Aorta (tissue), 5 donors: ENCODE measurements around the gene CEP170. TPM values are rescaled to one million over a fixed set of nuclear protein-coding genes. Genes with fewer than 3 reads are reported as not detected.
"Not testable (repeated sequence)": the region's sequence is repeated elsewhere in the genome, so short reads cannot be mapped to it uniquely, and the experiment has no call there.

ENCODE experiments used
- ATAC-seq: fragments of 200-7000 bp; cut with Tn5 transposase; one replicate; pipeline ENCODE4 v1.9.1; 2022; ENCODE audit warnings: moderate library complexity; ENCODE audit not compliant: low FRiP score
- DNase-seq, 2 donors: peaks; one replicate each; pipeline ENCODE4 v3.0.0-alpha.2; 2020
- H3K27ac ChIP-seq, 2 donors: one replicate each; pipeline ENCODE4 v1.5.1; 2013; ENCODE audit warnings: low read length in 2 of 2, mild to moderate bottlenecking in 2 of 2, moderate library complexity in 2 of 2, control low read depth in 1 of 2, inconsistent platforms in 1 of 2, low read depth in 1 of 2
- H3K27me3 ChIP-seq, 2 donors: one replicate each; pipeline ENCODE4 v1.6.1; 2013; ENCODE audit warnings: control low read depth in 1 of 2, low read length in 1 of 2, mild to moderate bottlenecking in 1 of 2, moderate library complexity in 1 of 2; ENCODE audit not compliant: insufficient read depth in 2 of 2, control insufficient read depth in 1 of 2
- H3K36me3 ChIP-seq, 2 donors: one replicate each; pipeline ENCODE4 v1.6.1; 2013; ENCODE audit warnings: control low read depth in 1 of 2, low read length in 1 of 2, mild to moderate bottlenecking in 1 of 2; ENCODE audit not compliant: insufficient read depth in 2 of 2, control insufficient read depth in 1 of 2
- H3K4me1 ChIP-seq, 2 donors: one replicate each; pipeline ENCODE4 v1.6.1; 2013; ENCODE audit warnings: low read length in 2 of 2, control low read depth in 1 of 2, mild to moderate bottlenecking in 1 of 2, moderate library complexity in 1 of 2; ENCODE audit not compliant: insufficient read depth in 2 of 2, control insufficient read depth in 1 of 2
- H3K4me3 ChIP-seq, 2 donors: one replicate each; pipeline ENCODE4 v1.5.1; 2013; ENCODE audit warnings: low read length in 2 of 2, control low read depth in 1 of 2, mild to moderate bottlenecking in 1 of 2
- H3K9me3 ChIP-seq: one replicate; pipeline ENCODE4 v1.6.1; 2013; ENCODE audit warnings: mild to moderate bottlenecking, low read length; ENCODE audit not compliant: control insufficient read depth
- WGBS, 2 donors: extraction: QIAGEN DNeasy Blood & Tissue Kit; methylation state at CpG; one replicate each; pipeline ENCODE4 v1.1.7; 2013; 5-methylcytosine and 5-hydroxymethylcytosine counted together
- intact Hi-C, 2 donors: fragments of 100-400 bp; cut with DNase I; formaldehyde crosslinking; loops; one replicate each; pipeline versions ENCODE4 v1.14.2 to v1.15.0; 2022
- polyA plus RNA-seq, 2 donors: library from polyadenylated mRNA; stranded (reverse); fragments of 200-250 nt; gene quantifications; one replicate each; pipeline ENCODE4 v1.2.3, GENCODE V29; 2013
- total RNA-seq, 2 donors: library from RNA; stranded (reverse); fragmentation: NEBNext Ultra II Directional; extraction: Animal tissue kit (Norgen Biotek cat#: 25700); gene quantifications; one replicate each; pipeline ENCODE4 v1.2.1, GENCODE V29; 2021
- donor health status: healthy with polysubstance abuse.
- donor health status: Bipolar disorder and iron deficiency.
- donor health status: DM: no; HTN: no; CAD: no.
- donor health status: DM: no; HTN: no; CAD: no.
- donor health status: DM: yes; HTN: yes; CAD: no.

CEP170 gene
- total and polyA plus RNA-seq, 4 donors = 12.9 to 120 (median 38.6) TPM

DNA sequence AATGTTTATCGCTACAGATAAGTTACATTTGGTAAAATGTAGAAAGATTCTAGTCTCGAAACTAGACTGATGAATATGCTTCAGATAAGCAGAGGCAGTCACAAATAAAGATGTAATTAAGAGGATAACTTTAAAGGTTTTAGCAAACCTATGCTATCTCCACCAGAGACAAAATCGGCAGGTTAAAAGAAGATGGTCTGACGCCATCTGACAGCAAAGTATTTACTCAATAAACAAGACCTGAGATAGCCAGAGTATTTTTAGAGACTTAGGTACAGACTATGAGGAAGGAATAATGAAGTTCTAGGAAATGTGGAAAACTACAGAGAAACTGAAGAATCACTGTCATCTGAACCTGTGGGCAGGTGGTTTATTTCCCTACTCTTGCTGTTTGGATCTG, 106.0 kb downstream of the CEP170 start:
- ATAC-seq, H3K27me3 ChIP-seq, DNase-seq, H3K9me3 ChIP-seq, H3K27ac ChIP-seq, H3K4me3 ChIP-seq, H3K36me3 ChIP-seq, intact Hi-C loops, H3K4me1 ChIP-seq: not testable (repeated sequence)
- WGBS, 2 donors = 84 to 85% methylated on average over 4 of the region's 4 CpGs

DNA sequence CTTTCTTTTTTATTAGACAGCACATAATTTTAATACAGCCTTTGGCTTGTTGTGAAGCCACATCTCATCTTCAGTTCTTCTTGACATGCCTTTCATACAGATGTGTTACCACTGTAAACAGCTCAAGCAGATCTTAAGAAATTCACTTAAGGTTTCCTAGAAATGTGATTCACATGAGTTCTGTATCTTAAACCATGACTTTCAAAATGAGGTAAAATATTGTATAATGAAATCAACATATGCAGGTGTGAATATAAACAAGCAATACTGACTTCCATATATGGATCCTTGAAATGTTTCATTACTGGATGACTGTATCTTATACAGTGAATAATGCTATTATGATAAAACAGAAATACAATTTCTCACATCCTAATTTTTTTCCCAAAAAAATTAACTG, 107.7 kb downstream of the CEP170 start:
- intact Hi-C loops, H3K27ac ChIP-seq, ATAC-seq, H3K9me3 ChIP-seq, H3K4me1 ChIP-seq, DNase-seq, H3K4me3 ChIP-seq, H3K36me3 ChIP-seq, H3K27me3 ChIP-seq: not testable (repeated sequence)

DNA sequence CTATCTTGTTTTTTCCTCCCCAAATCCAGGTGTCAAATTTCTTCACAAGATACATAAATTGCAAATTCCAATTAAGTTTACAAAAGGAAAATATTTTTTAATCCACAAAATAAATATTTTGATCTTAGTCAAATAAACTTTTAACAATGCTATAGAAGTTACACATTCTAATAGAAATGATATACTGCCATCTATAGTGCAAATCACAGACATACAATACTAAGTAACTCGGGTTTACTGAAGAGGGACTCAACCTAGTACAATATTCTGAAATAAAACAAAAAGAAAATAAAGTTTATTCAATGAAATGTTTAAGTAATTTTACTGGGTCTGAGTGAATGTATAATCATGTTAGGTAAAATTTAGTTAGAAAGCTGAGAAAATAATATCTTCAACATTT, 114.6 kb downstream of the CEP170 start:
- H3K9me3 ChIP-seq, DNase-seq, intact Hi-C loops, H3K27me3 ChIP-seq, H3K4me3 ChIP-seq, H3K4me1 ChIP-seq, ATAC-seq, H3K27ac ChIP-seq, H3K36me3 ChIP-seq: not testable (repeated sequence)
- 48 to 57% methylated on average over 1 of the region's 1 CpG for WGBS, 2 donors

DNA sequence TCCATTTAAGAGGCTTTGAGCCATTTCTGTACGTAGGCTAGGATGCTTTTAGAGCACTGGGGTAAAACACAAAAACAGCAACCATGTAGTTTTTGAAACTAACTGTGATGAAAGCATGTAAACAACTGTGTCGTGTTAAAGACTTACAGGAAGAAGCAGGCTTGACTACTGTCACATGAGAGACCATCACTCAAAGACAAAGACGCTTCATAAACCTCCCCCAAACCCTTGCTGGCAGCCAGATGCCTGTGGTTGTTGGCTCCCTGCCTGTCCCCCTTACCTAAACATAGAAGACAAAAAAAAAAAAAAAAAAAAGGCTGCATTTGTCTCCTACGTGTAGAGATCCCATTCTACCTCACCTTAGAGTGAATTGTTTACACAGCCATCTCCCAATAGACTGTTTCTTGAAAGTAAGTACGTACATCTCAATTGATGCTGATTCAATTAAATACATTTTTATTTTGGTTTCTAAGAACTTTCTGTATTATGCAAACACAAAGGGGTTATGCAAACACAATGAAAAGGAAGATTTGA, 132.1 kb downstream of the CEP170 start:
- H3K36me3 ChIP-seq, H3K4me1 ChIP-seq, ATAC-seq, H3K9me3 ChIP-seq, H3K27me3 ChIP-seq, DNase-seq, intact Hi-C loops, H3K27ac ChIP-seq, H3K4me3 ChIP-seq: not testable (repeated sequence)
- 51 to 56% methylated on average over 5 of the region's 5 CpGs for WGBS, 2 donors

DNA sequence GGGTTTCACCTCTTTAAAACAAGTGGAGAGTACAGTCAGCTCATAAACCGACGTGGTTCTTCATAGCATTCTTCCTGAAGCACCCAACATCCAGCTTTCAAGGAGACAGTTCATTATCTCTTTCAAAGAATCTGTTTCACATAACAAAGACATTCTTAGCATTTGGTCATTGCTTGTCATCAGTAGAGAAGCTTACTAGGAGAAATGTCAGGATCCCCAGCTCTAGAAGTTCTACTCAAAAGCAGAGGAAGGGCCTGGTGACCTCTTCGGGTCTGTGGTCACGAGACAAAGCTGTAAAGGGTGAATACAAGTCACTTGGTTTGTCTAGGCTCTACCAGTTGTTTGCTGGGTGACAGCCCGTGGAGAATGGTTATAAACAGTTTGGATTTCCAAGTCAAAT, 133.1 kb downstream of the CEP170 start:
- H3K27me3 ChIP-seq, intact Hi-C loops, ATAC-seq, DNase-seq, H3K36me3 ChIP-seq, H3K27ac ChIP-seq, H3K9me3 ChIP-seq, H3K4me3 ChIP-seq, H3K4me1 ChIP-seq: not testable (repeated sequence)
- WGBS, 2 donors = 84 to 88% methylated on average over 2 to 3 of the region's 5 CpGs

DNA sequence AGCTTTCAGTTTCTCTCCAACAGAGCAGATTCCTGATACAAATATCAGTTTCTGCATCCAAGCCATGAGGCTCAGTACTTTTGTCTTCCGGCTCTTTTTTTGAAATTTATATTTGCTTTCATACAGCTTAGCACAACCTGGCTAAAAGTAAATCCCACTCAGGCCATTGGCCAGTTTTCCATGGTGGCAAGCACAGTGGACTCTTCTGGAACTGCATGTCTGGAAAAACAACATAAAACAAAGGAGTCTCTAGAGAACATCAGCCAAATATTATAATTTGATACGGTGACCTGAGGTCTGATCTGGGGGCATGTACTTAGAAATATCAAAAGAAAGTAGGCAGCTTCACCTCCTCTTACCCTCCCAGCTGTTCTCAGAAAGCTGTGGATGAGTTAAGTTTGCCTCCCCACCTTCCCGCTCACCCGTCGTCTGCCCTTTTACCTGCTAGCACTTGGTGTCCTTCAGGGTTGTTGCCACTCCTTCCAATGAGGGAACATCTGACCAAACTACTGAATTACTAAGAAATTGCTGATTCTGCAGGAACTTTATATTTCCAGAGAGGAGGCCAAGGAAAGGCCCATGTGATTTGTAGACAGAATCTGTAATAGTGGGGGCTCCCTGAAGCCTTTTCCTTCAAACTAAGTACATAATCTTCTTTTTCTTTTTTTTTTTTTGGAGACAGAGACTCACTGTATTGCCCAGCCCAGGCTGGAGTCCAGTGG, 136.3 kb downstream of the CEP170 start:
- WGBS, 2 donors = 83 to 94% methylated on average over 5 of the region's 5 CpGs
- intact Hi-C loops, H3K9me3 ChIP-seq, ATAC-seq, H3K4me3 ChIP-seq, H3K27me3 ChIP-seq, H3K36me3 ChIP-seq, H3K27ac ChIP-seq, H3K4me1 ChIP-seq, DNase-seq: not testable (repeated sequence)

DNA sequence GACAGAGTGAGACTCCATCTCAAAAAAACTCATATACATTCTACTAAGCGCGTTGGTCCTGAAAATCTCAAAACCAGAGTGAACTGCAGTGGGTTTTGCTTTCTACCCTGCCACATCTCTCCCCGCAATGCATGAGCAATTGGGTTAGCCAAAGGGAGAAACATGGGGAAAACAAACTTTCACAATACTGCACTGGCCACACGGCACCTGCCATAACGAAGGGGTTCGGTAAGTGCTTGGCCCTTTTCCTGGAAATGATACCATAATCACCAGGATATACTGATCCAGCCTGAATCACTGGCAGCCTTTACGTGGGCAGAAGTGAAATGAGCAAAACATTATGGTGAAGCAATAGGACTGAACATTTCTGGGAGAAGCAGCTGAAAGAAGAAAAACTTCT, 138.9 kb downstream of the CEP170 start:
- ATAC-seq, DNase-seq, H3K36me3 ChIP-seq, H3K27me3 ChIP-seq, H3K27ac ChIP-seq, H3K9me3 ChIP-seq, H3K4me1 ChIP-seq, H3K4me3 ChIP-seq, intact Hi-C loops: not testable (repeated sequence)
- WGBS, 2 donors = 81 to 83% methylated on average over 7 of the region's 7 CpGs

DNA sequence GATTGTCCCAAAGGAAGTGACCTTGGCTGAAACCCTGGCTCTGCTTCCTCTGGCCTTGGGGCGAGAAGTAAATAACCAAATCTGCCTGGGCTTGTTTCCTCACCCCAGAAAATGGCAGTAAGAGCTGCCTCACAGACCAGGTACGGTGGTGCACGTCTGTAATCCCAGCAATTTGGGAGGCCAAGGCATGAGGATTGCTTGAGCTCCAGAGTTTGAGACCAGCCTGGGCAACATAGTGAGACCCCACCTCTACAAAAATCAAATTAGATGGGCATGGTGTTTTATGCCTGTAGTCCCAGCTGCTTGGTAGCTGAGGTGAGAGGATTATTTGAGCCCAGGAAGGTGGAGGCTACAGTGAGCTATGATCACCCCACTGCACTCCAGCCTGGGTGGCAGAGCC, 140.3 kb downstream of the CEP170 start:
- H3K4me3 ChIP-seq, H3K27me3 ChIP-seq, H3K27ac ChIP-seq, H3K36me3 ChIP-seq, intact Hi-C loops, H3K9me3 ChIP-seq, ATAC-seq, DNase-seq, H3K4me1 ChIP-seq: not testable (repeated sequence)
- WGBS, 2 donors = 87 to 94% methylated on average over 3 of the region's 3 CpGs

DNA sequence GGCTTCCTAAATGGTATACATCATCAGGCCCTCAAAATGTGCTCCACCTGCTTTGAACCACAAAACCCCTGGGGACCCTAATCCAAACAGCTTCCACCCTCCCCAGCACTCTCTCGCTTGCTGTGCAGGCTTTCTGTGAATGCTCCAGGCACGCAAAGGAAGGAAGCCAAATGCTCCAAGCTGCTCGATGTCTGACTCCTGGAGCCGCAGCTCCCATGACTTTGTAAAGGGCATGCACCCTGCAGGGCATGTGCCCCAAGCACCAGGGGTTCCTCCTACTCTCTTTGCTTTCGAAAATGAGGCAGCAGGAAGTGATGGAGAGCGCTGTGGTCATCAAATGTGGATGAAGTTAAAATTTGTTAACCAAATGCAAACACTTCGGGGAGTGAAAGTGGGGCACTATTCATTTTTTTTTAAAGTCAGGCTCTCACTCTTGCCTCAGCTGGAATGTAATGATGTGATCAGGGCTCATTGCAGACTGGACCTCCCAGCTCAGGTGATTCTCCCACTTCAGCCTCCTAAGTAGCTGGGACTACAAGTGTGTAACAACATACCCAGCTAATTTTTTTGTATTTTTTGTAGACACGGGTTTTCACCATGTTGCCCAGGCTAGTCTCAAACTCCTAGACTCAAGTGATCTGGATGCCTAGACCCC, 140.9 kb downstream of the CEP170 start:
- H3K36me3 ChIP-seq, H3K9me3 ChIP-seq, H3K4me1 ChIP-seq, H3K27ac ChIP-seq, H3K4me3 ChIP-seq, H3K27me3 ChIP-seq, intact Hi-C loops, ATAC-seq: not testable (repeated sequence)
- DNase-seq = peak in 1 of 2 donors; percentile 50
- 17 to 21% methylated on average over 7 to 8 of the region's 8 CpGs for WGBS, 2 donors
